Measurements from ENCODE around the gene YWHAE.

DNA sequence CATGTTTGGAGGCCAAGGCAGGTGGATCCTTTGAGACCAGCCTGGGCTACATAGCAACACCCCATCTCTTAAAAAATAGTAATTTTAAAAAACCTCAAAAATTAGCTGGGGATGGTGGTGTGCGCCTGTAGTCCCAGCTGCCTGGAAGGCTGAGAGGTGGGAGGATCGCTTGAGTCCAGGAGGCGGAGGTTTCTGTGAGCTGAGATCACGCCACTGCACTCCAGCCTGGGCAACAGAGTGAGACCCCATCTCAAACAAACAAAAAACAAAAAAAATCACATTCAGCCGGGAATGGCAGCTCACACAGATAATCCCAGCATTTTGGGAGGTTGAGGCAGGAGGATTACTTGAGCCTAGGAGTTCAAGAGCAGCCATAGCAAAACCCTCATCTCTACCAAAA, 16.4 kb upstream of the YWHAE start:
- TF ChIP-seq CTCF (IDR thresholded peaks at IDR 0.05 in 2 of 3, conservative IDR thresholded peaks at IDR 0.05 in 1 of 3; ENCODE audit: control insufficient read depth in 2 of 3, extremely low read depth in 1 of 3, insufficient read depth in 1 of 3, low read depth in 3 of 3, low read length in 3 of 3) (no peak), HDAC2 (IDR thresholded peaks at IDR 0.05) (no peak), CBX5 (IDR thresholded peaks at IDR 0.05; ENCODE audit: low read depth) (no peak), SMAD1 (IDR thresholded peaks at IDR 0.05; ENCODE audit: low read depth, partially characterized antibody) (no peak), EZH2 (IDR thresholded peaks at IDR 0.05; ENCODE audit: borderline replicate concordance, control insufficient read depth, low read depth, low read length) (no peak), JUNB (IDR thresholded peaks at IDR 0.05) (no peak), SMC3 (IDR thresholded peaks at IDR 0.05; ENCODE audit: borderline replicate concordance, low read length) (no peak), GABPA (IDR thresholded peaks at IDR 0.05; ENCODE audit: low read depth) (no peak)
- TF ChIP-seq, protein P1, sequence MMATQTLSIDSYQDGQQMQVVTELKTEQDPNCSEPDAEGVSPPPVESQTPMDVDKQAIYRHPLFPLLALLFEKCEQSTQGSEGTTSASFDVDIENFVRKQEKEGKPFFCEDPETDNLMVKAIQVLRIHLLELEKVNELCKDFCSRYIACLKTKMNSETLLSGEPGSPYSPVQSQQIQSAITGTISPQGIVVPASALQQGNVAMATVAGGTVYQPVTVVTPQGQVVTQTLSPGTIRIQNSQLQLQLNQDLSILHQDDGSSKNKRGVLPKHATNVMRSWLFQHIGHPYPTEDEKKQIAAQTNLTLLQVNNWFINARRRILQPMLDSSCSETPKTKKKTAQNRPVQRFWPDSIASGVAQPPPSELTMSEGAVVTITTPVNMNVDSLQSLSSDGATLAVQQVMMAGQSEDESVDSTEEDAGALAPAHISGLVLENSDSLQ (IDR thresholded peaks at IDR 0.05): no peak

Measured in GM12878 (cell line).